T-helper 17 cell (primary cell): Measurements from ENCODE around the gene NANOGP8. TPM values are rescaled to one million over a fixed set of nuclear protein-coding genes. Genes with fewer than 3 reads are reported as not detected.

ENCODE experiments used
- ATAC-seq: fragments of 150-1000 bp; cut with Tn5 transposase; 2 replicates; pipeline ENCODE4 v1.10.0; 2021; ENCODE audit warnings: mild to moderate bottlenecking, moderate library complexity
- DNase-seq, 3 donors: peaks; one replicate each; pipeline versions ENCODE4 v3.0.0 to v3.0.0-alpha.2; 2020 to 2021
- H3K9me3 ChIP-seq: one replicate; pipeline ENCODE4 v1.7.0; 2013; ENCODE audit warnings: low read length, mild to moderate bottlenecking; ENCODE audit not compliant: control insufficient read depth, poor library complexity, severe bottlenecking
- H3K27ac Mint-ChIP-seq: one replicate; pipeline ENCODE4 v1.8.0; 2022; ENCODE audit warnings: mild to moderate bottlenecking, moderate library complexity, mixed read lengths
- H3K27me3 Mint-ChIP-seq: one replicate; pipeline ENCODE4 v1.8.0; 2022; ENCODE audit warnings: mixed read lengths
- H3K36me3 Mint-ChIP-seq: one replicate; pipeline ENCODE4 v1.8.0; 2022; ENCODE audit warnings: low read depth, mixed read lengths
- H3K4me1 Mint-ChIP-seq: one replicate; pipeline ENCODE4 v1.8.0; 2022; ENCODE audit warnings: mild to moderate bottlenecking, mixed read lengths
- H3K4me3 Mint-ChIP-seq: one replicate; pipeline ENCODE4 v1.8.0; 2022; ENCODE audit warnings: mild to moderate bottlenecking, moderate library complexity, mixed read lengths
- total RNA-seq, 4 donors: library from RNA in 2 of 4; stranded (reverse) in 2 of 4; gene quantifications; one replicate each; pipeline ENCODE4 v1.2.3 and lab custom pipeline; 2022 to 2026

Gene NANOGP8
- total RNA-seq, 2 donors from 2014 or later, result not detected

DNA sequence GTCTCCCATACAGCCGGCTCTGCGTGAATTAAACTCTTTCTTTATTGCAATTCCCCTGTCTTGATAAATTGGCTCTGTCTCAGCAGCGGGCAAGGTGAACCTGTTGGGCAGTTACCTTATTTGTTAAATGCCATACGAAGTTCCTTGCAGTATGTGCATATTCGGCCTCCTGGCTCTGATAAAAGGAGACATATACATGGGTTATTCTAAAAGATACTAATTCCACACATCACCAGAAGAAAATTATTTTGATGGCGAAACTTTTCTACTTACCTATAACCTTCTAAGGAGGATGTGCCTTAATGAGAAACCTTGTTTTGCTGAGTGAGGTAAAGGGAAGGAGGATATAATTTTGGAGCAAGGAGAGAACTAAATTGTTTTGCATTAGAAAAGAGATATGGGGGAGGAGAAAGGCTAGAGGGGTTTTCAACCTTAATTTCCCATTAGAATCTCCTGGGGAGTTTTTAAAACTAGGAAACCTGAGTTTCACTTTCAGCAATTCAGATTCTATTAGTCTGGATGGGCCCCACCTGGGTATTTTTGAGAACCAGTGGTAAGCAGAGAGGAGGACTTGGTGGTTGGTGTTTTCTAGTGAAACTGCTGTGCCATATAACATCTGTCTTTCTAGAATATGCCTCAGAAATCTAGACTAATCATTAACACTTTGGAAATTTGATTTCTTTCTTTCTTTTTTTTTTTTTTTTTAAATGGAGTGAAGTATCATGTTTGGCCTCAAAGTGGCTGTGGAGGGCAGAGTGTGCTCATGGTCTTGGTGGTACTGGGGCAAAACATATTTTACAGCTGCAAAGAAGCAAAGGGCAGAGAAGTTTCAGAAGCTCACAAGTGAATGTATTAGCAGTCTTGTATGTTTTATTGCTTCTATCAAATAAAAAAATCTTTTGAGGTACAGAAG lies 23.0 kb downstream of the NANOGP8 start:
- DNase-seq (no peak), ATAC-seq (no peak)
- Mint-ChIP-seq H3K27me3 (peaks cover 19% of the 10 kb centered on the region), H3K4me1 (peaks cover 2% of the 10 kb centered on the region), H3K36me3 (no peaks in the 10 kb centered on the region), H3K27ac (no peak overlapping the region), H3K4me3 (no peak overlapping the region)
- H3K9me3 ChIP-seq, result no peaks in the 10 kb centered on the region

DNA sequence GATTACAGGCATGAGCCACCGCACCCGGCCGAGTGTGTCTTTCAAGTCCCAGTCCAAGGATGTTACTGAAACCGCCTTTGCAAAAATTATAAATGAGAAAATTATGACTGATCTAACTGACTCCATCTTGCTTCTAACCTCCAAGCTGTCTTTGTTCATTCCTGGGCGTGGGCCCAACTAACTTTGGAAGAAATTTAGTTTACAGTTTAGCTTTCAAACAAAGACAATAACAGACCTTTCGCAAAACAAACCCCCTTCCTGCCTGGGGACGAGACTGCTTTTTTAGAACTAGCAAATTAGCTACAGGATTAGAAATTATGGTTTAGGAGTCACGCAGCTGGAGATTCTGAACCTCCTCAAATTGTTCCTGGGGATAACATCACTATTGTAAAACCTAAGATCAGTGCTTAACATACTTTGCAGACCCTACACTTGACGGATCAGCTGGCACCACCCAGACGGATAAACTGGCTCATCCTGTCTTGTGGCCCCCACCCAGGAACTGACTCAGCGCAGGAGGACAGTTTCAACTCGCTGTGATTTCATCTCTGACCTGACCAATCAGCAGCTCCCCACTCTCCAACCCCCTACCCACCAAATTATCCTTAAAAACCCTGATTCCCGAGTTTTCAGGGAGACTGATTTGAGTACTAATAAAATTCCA lies 23.8 kb downstream of the NANOGP8 start:
- H3K4me3 Mint-ChIP-seq, result no peak overlapping the region
- no peak overlapping the region for H3K27ac Mint-ChIP-seq
- DNase-seq (no peak), ATAC-seq (no peak)
- no peaks in the 10 kb centered on the region for H3K36me3 Mint-ChIP-seq
- H3K4me1 Mint-ChIP-seq, result peaks cover 2% of the 10 kb centered on the region
- H3K9me3 ChIP-seq, result no peaks in the 10 kb centered on the region
- peaks cover 23% of the 10 kb centered on the region for H3K27me3 Mint-ChIP-seq

DNA sequence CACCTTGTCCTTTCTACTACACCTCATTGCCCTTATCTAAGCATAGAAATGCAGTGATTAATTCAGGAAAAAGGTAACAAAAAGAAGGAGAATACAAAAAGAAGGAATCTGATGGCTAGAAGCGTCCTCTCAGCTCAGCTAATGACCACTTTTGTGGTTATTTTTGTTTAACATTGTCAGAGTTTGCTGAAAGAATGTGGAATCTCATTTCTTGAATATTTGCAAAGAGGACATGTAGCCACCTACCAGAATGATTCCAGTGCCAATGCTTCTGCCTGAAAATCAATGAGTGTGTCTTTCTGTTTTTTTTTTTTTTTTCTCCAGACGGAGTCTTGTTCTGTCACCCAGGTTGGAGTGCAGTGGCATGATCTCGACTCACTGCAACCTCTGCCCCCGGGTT lies 24.5 kb downstream of the NANOGP8 start:
- H3K4me3 Mint-ChIP-seq, result no peak overlapping the region
- ATAC-seq, result no peak
- no peaks in the 10 kb centered on the region for H3K9me3 ChIP-seq
- no peaks in the 10 kb centered on the region for H3K36me3 Mint-ChIP-seq
- H3K27me3 Mint-ChIP-seq, result peaks cover 20% of the 10 kb centered on the region
- no peak overlapping the region for H3K27ac Mint-ChIP-seq
- peaks cover 2% of the 10 kb centered on the region for H3K4me1 Mint-ChIP-seq
- no peak for DNase-seq

DNA sequence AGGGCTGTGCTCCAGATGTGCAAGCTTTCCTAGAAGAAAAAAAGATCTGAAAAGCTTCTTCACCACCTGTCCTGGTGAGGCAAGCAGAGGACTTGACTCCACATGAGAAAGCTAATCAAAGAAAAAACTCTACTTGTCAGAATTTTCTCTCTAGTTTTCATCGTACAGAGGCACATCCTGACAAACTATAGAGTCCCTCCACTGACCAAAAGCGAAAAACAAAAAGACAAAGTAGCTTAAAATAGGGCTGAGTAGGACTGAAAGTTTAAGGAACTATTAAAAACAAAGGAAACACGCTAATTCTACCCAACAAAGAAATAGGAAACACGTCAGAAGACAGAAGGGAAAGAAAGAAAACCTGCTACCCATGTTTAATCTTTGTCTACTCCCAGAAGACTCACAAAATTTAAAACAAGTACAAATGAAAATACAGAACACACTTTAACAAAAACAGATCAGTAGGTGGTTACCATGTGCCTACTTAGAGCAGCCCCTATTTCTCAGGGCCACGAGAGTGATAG lies 26.5 kb downstream of the NANOGP8 start:
- no peak for DNase-seq
- Mint-ChIP-seq H3K36me3 (no peaks in the 10 kb centered on the region), H3K4me3 (no peak overlapping the region), H3K27me3 (peaks cover 23% of the 10 kb centered on the region), H3K27ac (no peak overlapping the region), H3K4me1 (peaks cover 2% of the 10 kb centered on the region)
- ATAC-seq, result no peak
- no peaks in the 10 kb centered on the region for H3K9me3 ChIP-seq

DNA sequence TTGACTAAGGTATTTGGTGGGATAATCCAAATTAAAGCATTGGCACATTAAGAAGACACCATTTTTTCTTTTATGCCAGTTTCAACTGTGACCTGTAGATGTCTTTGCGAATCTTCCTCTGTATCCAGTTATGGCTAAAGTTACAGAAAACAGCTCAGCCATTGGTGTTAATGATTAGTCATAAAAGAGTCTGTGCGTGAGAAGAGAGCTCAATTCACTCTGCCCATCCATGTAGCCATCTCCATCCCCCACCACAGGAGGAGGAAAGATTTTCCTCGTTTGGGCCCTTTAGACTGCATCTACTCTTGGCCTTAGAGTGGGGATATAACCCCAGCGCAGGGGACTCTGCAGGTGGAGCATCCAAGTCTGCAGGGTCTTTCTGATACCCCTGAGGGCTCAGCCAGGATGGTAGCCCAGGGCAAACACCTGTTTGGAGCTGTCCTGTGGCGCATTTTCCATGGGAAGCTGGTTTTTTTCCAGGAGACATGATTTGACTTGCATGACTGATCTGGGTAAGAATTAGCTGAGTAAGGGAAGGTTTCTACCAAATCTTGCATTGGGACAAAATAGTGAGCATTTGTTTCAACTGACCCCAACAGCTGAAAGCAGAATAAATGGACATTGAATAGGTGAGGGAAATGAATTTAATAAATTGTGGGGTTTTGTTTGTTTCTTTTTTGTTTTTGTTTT lies 29.5 kb downstream of the NANOGP8 start:
- ATAC-seq (no peak), DNase-seq (no peak)
- Mint-ChIP-seq H3K36me3 (peaks cover 2% of the 10 kb centered on the region), H3K4me3 (no peak overlapping the region), H3K27me3 (peaks cover 27% of the 10 kb centered on the region), H3K27ac (no peak overlapping the region), H3K4me1 (no peaks in the 10 kb centered on the region)
- H3K9me3 ChIP-seq, result no peaks in the 10 kb centered on the region

DNA sequence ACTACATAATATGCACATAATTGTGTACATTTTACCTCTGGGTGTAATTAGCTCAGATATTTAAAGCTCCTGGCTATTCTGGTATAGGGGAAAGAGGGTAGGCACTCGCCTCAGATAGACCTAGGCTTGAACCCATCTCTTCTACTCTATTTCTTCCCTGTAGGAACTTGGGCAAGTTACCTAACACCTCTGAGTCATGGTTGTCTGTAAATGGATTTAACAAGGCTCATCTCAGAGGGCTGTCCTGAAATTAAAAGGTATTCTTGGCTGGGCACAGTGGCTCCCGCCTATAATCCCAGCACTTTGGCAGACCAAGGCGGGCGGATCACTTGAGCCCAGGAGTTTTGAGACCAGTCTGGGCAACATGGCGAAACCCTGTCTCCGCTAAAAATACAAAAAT lies 30.7 kb downstream of the NANOGP8 start:
- H3K4me1 Mint-ChIP-seq, result no peaks in the 10 kb centered on the region
- H3K27ac Mint-ChIP-seq, result no peak overlapping the region
- H3K9me3 ChIP-seq, result no peaks in the 10 kb centered on the region
- ATAC-seq (no peak), DNase-seq (no peak)
- H3K27me3 Mint-ChIP-seq, result peaks cover 27% of the 10 kb centered on the region
- peaks cover 2% of the 10 kb centered on the region for H3K36me3 Mint-ChIP-seq
- H3K4me3 Mint-ChIP-seq, result no peak overlapping the region

DNA sequence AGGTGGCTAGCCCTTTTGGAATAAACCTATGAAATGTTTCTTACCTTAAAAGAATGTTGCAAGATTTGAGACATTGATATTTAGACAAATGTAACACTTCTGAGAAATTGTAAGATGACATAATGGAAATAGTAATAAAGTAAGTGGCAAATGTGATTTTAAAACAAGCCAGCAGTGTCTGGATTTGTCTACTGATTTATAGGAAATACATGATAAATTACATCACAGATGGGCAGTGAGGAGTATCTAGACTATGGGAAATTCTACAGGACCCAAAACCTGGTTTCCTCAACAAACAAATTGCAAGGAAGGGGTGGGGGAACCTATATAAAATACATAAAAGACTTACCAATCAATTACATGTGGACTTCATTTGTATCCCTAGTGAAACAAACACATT lies 37.1 kb downstream of the NANOGP8 start:
- Mint-ChIP-seq H3K27me3 (peaks cover 10% of the 10 kb centered on the region), H3K27ac (no peak overlapping the region), H3K4me1 (peaks cover 3% of the 10 kb centered on the region), H3K36me3 (peaks cover 4% of the 10 kb centered on the region), H3K4me3 (no peak overlapping the region)
- ATAC-seq (no peak), DNase-seq (no peak)
- no peaks in the 10 kb centered on the region for H3K9me3 ChIP-seq

DNA sequence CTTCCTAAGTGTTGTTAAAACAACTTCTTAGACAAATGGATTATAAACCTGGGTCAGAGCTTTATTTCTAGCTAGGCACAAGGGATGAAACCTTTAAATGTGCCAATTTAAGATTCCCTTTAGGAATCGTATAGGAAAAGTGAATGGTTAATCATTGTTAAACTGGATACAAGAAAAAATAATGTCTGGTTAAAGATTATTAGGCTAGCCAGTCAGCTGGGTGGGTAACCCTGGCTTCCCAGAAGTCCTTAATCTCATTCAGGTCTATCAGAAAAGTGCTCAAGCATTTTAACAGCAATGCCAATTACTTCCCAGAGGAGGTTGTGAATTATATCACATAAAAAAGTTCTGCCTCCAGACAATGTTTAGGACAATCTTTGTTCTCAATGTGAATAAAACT lies 37.6 kb downstream of the NANOGP8 start:
- ATAC-seq (no peak), DNase-seq (no peak)
- Mint-ChIP-seq H3K27ac (no peak overlapping the region), H3K27me3 (peaks cover 10% of the 10 kb centered on the region), H3K36me3 (peaks cover 3% of the 10 kb centered on the region), H3K4me1 (peaks cover 3% of the 10 kb centered on the region), H3K4me3 (no peak overlapping the region)
- no peaks in the 10 kb centered on the region for H3K9me3 ChIP-seq

DNA sequence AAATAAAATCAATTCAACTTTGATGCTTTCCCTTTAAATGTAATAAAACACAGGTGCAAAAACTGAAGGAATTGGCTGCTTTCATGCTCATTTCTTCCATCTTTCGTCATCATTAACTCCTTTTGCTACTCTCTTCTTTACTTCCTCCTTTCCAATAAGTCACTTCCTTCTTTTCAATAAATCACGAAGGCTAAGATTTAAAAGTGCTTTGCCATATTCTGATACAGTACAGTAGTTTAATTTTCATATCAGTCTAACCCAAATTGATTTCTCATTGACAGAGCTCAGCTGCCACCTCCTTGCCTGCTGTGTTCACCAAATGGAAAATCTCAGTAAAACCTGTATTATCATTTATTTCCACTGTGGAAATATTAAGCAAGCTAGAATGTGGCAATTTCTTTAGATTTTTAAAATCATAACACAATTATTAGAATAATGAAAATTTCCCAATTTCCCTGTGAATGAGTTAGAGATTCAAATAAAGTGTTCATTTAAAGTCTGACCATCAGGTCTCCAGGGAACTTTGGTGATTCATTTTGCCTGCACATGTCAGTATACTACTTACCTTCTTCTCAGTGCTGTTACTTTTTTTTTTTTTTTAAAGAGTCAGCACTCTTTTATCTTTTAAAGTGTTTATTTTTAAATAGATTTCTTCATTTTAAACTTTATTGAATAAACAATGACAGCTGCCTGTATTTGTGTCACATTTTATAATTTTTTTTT lies 41.6 kb downstream of the NANOGP8 start:
- peaks cover 3% of the 10 kb centered on the region for H3K4me1 Mint-ChIP-seq
- no peak overlapping the region for H3K27ac Mint-ChIP-seq
- H3K9me3 ChIP-seq, result no peaks in the 10 kb centered on the region
- H3K4me3 Mint-ChIP-seq, result no peak overlapping the region
- no peak for DNase-seq
- no peak for ATAC-seq
- peaks cover 2% of the 10 kb centered on the region for H3K36me3 Mint-ChIP-seq
- H3K27me3 Mint-ChIP-seq, result peaks cover 5% of the 10 kb centered on the region

DNA sequence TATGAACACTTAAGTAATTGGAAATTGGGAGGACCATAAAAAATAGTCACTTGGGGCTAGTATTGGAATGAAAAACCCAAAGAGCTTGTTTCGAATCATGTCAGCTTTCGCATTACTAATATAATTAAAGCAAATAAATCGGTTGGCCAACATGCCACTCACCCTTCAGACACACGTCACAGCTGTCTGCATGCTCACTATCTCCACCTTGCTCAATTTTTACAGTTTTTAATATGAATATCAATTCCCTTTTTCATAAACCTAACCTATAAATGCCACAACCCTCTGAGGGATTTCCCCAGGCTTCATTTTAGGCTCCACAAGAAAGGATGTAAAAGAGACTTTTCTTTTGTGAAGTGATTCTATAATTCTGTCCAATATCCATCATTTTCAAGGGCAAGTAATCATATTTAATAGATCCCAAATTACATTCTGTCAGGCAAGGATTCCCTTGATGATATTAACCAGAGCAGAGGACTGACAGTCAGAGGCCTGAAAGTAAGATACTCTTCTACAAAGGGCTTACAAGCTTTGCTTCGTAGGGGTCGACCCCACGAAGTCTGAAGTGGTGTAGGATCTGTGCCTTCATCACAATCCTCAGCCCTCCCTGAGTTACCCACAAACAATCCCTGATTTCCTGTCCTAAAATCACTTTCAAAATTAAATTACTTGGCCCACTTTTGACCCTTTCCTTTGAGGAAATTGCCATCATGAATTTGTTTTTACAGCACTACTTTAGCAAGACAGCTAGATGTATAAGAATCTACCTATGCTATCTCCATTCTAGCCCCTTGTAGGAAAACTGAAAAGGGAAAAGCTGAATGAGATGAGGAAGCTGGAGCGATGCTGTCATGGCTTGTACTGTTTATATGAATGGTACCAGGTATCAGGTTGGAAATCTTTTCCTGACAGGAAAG lies 44.5 kb downstream of the NANOGP8 start:
- no peaks in the 10 kb centered on the region for H3K27me3 Mint-ChIP-seq
- no peak overlapping the region for H3K4me3 Mint-ChIP-seq
- H3K36me3 Mint-ChIP-seq, result peaks cover 2% of the 10 kb centered on the region
- ATAC-seq (no peak), DNase-seq (no peak)
- H3K4me1 Mint-ChIP-seq, result peaks cover 3% of the 10 kb centered on the region
- no peaks in the 10 kb centered on the region for H3K9me3 ChIP-seq
- H3K27ac Mint-ChIP-seq, result no peak overlapping the region

DNA sequence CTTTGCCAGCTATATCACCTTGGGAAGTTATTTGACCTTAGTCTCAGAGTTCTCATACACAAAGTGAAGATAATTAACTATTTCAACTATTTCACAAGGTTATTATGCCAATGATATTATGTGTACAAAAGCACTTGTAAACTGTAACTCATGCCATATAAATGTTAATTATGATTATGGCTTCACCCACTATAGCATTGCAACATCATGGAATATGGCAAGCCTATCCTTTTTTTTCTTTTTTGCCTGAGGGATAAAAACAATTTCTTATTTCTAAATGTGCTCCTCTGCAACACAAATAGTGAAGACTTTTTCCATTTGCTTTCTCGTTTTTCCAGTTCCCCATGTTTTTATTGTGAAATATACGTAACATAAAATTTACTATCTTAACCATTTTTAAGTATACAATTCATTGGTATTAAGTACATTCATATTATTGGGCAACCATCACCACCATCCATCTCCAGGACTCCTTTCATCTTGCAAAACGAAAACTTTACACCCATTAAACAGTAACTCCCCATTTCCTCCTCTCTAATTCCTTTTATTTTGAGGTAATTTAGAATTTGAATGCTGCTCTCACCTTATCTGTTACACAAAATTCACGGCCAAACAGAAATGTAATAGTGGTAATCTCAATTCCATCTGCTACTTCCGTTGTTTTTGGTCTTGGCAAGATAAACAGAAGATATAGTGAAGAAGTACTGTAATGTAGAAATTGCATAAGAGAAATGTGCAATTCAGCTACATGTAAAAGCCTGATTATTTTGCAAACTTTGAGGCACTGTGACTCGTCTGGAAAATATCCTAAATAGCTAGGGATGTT lies 46.3 kb downstream of the NANOGP8 start:
- Mint-ChIP-seq H3K4me1 (peaks cover 3% of the 10 kb centered on the region), H3K4me3 (no peak overlapping the region), H3K27ac (no peak overlapping the region), H3K27me3 (no peaks in the 10 kb centered on the region), H3K36me3 (peaks cover 2% of the 10 kb centered on the region)
- ATAC-seq (no peak), DNase-seq (no peak)
- H3K9me3 ChIP-seq, result no peaks in the 10 kb centered on the region
